GM13976 (cell line): ENCODE data around the gene GRK5.

Experiments
- DNase-seq: peaks from one replicate; pipeline ENCODE4 v3.0.0; 2012; ENCODE audit warnings: low spot score
- CTCF ChIP-seq: IDR thresholded peaks from 2 replicates; pipeline ENCODE4 v1.5.1; 2012; ENCODE audit warnings: borderline replicate concordance, mild to moderate bottlenecking; ENCODE audit not compliant: insufficient read depth; ENCODE audit errors: extremely low read depth, missing control alignments, control extremely low read depth
- in situ Hi-C: fragments of 300-500 bp; cut with MboI; formaldehyde crosslinking; loops from one replicate; pipeline ENCODE4 v1.12.0; 2022; ENCODE audit warnings: low sequenced_read_pairs, mixed read lengths, inconsistent platforms; ENCODE audit not compliant: unreplicated experiment

Gene GRK5

GRCh38 chr10:119340893-119341458 lies 133.6 kb downstream of the GRK5 start:
- in situ Hi-C loops = no loop called here
- no peak for TF ChIP-seq CTCF
- no peak for DNase-seq

- DNase-seq = no peak
Measured at GRCh38 chr10:119341459-119342301, 134.3 kb downstream of the GRK5 start.

GRCh38 chr10:119342335-119342734 lies 135.0 kb downstream of the GRK5 start:
- no peak for DNase-seq
- TF ChIP-seq CTCF = no peak
- in situ Hi-C loops = no loop called here

More at GRCh38 chr10:119341459-119342301, 134.3 kb downstream of the GRK5 start:
- in situ Hi-C loops = no loop called here
- no peak for TF ChIP-seq CTCF

GRCh38 chr10:119343011-119343601 lies 135.7 kb downstream of the GRK5 start:
- in situ Hi-C loops = no loop called here
- no peak for TF ChIP-seq CTCF
- no peak for DNase-seq

- DNase-seq = no peak
- no peak for TF ChIP-seq CTCF
- in situ Hi-C loops = no loop called here
Measured at GRCh38 chr10:119344381-119344780, 137.0 kb downstream of the GRK5 start.

GRCh38 chr10:119346095-119346832 lies 138.9 kb downstream of the GRK5 start:
- DNase-seq = no peak
- no peak for TF ChIP-seq CTCF
- in situ Hi-C loops = no loop called here
